HG02943 (cell line): ENCODE measurements around the gene ERBB4.
A peak's percentile ranks its signal among the peaks of the same experiment; 100 is the strongest.
"Not testable (repeated sequence)": the region's sequence is repeated elsewhere in the genome, so short reads cannot be mapped to it uniquely, and the experiment has no call there.

Experiments used
- ATAC-seq: cut with Tn5 transposase; IDR thresholded peaks from one replicate; pipeline ENCODE4 v1.9.1; 2021; ENCODE audit warnings: mild to moderate bottlenecking, low read depth, moderate library complexity; ENCODE audit not compliant: unreplicated experiment

Gene ERBB4

DNA sequence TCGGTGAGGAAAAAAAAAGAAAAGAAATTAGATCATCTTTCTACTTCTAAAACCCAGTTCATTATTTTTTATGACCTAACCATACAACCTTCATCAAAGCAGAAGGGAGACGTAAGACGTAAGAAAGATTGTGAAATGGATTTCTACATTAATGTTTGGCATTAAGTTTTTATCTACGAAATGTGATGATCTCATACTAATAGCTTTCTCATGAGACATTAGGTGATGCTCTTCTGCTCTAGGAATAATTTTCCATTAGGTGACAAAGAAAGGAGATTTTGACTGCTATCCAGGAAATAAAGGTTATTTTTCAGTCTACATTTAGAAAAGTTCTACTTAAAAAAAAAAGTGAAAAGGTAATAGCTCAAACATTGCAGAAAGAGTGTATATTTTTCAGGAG is 748.6 kb downstream of the ERBB4 start:
- ATAC-seq: no peak

DNA sequence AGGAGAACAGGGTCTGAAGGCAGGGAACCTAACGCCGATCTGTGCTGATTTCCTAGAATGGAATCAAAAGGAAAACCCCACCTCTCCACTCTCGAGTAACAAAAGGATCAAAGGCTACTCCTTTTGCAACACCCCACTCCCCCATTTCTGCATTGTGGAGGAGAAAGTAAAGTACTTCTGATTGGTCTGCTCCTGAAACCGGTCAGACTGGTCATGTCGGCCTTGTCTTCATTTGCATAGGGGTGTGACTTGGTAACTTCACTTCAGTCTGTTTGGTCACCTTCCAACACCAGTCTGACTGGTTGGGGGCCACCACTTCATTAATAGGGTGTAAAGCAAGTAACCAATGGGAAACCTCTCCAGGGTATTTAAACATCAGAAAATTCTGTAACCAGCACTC is 771.9 kb downstream of the ERBB4 start:
- ATAC-seq: no peak

DNA sequence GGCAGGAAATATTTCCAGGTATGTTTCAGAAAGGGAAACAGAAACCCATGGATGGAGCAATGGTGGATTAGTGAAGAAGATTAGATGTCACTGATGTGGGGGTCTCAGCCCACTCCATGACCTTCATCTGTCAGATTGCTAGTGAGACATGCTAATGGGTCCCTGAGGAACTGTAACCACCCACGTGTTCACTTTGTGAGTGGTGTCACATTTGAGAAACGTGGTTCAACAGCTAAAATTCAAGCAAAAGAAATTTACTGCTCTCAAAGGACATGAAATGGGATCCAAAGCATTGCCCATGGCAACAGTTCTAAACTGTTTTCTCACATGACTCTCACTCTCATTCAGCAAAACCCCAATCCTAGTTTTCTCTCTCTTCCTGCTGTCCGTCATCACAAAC is 776.1 kb downstream of the ERBB4 start:
- ATAC-seq: no peak

DNA sequence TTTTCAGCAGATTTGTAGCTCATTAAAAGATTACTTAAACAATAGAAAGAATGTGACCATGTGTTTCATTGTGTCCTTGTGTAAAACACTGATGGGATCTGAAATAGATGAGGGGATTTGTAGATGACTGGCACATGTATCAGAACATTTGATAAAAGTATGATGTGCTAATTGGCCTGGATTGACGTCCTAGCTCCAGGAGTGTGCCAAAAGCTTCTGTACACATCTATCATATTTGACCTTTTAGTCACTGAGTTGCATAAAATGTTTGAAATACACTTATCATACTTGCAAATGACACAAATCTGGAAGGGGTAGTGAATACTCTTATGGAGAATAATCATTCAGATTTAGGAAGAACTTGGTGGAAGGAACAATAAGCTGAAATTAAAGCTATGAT is 778.5 kb downstream of the ERBB4 start:
- ATAC-seq: no peak

DNA sequence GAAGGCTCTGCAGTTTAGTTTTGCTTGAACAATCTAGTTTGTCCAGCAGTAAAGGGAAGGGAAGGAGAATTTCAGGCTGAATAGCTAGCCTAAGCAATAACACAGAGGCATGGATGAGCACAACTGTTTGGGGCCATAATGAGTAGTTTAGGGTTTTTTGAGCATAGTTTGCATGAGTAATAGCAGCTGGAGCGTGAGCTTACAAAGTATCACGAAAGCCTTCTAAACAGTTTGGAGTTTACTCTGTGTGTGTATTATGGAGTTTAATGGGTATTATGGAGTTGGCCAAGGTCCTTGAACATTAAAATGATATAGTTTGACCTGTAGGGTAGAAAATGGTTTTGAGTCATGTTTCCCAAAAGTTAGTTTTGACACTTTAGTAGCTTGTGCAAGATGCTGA is 782.3 kb downstream of the ERBB4 start:
- ATAC-seq: no peak

DNA sequence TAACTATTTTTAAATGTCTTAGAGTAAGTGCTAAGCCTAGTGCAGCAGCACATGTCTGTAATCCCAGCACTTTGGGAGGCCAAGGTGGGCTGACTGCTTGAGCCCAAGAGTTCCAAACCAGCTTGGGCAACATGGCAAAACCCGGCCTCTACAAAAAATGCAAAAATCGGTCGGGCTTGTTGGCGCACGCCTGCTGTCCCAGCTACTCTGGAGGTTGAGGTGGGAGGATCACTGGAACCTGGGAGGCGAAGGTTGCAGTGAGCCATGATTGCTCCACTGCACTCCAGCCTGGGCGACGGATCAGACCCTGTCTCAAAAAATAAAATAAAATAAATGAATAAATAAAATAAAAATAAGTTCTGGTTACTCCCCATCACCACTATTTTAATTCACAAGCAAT is 783.4 kb downstream of the ERBB4 start:
- ATAC-seq: no peak

DNA sequence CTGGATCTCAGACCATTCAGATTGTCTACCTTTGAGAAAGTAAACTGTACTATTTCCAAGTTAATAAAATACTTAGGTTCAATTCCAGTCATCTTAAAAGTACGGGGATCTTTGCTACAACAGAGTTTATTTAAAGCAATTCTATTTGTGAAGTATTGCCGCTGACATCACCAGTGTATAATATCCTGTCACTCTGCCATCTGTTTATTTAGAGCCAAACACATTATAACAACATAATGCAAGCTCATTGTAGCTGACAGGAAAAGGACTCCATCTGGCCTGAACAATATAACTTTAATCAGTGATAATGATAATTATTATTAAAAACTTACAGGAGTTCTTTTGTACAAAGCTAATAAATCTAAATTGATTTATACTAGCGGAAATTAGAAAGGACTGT is 786.8 kb downstream of the ERBB4 start:
- no peak for ATAC-seq

DNA sequence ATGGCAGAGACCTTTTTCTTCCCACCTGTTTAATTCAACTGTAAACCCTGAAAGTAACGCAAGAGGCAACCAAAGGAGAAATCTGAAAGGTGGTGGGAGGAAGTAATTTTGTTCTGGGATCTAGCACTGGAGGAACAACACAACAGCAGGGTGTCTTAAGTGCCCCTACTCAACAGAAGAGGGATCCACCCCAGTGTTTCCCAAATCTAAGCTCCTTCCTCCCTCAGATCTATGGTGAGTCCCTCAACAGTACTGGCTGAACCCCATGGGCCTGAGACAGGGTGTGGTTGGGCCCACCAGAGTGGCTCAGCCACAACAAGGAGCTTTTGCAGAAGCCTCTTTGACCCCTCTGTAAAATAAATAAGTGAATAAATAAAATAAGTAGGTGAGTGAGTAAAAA is 790.3 kb downstream of the ERBB4 start:
- no peak for ATAC-seq

DNA sequence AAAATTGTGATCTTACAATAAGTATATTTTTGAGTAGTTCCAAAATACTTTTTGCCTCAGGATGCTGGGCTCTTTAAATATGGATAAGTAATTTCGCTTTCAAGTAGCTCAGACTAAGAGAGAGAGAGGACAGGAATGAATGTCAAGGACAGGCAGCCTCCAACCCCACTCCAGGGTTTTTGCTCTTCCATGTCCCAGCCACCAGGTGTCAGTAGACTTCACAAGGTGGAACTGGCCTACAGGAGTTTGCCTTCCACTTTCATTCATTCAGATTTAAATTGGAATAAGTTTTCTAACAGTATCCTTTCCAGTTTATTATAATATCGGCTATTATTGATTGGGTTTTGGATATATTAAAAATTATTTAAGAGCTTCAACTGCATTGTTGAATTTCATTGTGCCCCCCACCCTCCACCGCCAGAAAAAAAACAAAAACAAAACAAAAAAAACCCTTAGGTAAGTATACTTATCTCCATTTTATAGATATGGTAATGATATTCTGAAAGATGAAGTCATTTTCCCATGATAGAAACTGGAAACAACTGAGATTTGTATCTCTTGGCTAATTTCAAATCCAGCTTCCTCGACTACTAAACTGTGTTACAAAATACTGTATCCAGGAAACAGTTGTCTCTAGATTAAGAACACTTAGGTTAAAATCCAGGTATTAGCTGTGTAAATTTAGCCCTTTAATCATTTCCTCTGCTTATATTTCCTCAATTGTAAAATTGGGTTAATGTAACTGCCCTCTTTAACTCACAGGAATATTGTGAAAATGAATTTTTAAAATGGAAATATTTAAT is 793.1 kb downstream of the ERBB4 start:
- peak; percentile 90 for ATAC-seq

DNA sequence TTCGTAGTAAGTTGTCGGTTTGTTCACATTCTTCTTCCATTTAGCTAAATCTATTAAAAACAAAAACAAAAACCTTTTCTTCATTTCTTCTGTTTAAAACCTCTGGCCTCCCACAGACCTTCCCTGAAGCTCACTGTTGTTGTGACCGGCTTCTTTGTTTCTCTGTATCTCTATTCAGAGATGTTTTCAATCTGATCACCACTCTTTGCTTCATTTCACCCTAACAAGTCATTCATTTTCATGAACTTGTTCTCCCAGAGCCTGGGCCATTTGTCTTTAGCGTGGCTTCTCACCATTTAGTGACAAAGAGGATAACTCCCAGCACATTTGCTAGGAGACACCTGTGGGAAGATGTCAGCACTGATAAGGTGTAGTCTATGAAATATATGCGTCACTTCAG is 794.2 kb downstream of the ERBB4 start:
- no peak for ATAC-seq

DNA sequence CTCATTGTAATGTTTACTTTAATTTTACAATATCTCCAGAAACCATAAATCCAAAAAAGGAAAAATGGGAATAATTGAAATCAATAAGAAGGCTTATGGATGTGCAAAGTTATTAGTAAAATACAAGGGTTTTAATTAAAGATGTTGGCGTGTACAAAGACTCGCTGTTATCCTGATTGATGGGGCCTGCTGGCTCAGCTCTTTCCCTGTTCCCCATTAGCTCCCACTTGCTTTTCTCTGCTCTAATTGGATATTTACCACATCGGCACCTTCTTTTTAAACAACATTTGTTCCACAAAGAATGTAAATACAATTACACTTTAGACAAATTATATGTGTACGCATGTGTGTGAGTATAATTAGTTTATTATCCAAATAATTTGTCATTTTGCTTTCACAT is 796.6 kb downstream of the ERBB4 start:
- no peak for ATAC-seq

DNA sequence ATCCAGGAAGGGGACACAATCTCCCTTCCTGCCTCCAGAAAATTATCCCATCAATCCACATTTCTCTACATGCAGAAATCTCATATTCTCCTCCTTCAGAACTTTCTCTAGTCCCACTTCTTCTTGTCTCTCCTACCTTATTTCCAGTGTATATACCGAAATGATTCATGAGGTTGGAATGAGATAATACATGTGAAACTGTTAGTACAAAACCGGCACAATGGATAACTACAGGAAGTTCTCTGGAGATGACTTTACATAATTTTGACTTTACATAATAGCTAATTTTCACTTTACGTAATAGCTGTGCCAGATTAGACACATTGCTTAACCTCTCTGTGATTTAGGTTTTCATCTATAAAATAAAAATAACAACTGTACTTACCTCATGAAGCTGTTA is 801.3 kb downstream of the ERBB4 start:
- ATAC-seq: no peak

DNA sequence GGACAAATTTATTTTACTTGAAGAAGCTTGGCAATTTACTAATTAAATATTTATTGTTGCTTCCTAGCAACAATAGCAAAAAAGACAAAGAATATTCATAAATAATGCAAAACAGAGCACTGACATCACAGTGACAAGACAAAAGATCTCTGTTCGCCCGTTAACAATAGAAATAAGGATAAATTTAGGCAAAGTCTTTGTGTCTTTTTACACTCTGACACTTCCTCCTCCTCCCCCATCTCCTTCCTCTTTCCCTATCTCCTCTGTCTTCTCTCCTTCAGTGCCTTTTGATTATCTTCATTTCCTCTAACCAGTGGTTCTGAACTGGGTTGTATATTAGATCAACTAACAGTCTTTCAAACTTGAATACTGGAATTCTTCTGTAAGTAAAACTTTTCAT is 808.4 kb downstream of the ERBB4 start:
- no peak for ATAC-seq

DNA sequence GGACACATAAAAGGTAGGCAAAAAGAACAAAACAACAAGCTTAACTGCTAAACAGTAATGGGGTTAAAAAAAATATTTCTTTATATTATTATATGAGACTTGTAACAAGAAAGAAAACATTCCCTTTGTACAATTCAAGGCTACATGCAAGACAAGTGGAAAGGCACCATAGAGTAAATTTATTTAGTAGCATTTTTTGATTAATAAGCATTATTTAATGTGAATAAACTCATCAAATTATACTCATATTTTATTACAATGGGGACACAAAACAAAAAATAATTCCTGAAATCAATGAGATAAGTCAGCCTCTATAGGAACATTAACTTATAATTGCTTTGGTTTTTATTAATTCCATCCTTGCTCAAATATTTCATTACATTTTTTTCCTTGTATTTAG is 809.2 kb downstream of the ERBB4 start:
- ATAC-seq: no peak

DNA sequence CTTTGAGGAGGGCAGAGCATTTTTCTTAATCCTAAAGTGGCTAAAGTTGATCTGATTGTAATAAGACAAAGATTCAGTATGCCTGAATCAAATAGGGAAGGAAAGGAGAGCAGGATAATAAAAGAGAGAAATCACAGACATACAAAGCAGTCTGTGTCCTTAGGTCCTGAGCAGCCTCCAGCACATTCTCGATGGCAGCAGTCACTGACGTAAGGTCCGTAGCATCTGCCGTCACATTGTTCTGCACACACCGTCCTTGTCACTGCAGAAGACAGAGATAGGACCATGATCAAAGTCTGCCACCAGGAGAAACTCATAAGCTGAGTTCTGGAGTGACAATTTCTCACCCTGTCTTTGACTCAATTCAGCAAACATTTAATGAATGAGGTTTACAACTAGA is 813.7 kb downstream of the ERBB4 start:
- ATAC-seq: no peak

DNA sequence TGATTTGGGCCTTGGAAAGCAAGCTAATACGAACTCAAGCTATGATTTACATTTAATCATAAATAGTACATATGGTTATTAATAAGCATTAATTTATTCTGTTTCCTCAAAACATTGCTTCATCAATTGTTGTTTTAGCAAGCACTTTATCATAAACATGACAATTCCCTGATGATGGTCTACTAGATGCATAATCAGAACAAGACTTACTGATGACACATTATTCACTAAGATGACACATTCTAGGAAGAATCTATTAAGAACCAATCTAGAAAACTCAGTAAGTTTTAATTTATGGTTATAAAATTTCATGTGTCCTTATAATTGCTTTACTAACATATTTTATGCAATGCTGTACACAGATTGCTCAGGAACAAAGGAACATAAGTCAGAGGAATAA is 815.2 kb downstream of the ERBB4 start:
- no peak for ATAC-seq

DNA sequence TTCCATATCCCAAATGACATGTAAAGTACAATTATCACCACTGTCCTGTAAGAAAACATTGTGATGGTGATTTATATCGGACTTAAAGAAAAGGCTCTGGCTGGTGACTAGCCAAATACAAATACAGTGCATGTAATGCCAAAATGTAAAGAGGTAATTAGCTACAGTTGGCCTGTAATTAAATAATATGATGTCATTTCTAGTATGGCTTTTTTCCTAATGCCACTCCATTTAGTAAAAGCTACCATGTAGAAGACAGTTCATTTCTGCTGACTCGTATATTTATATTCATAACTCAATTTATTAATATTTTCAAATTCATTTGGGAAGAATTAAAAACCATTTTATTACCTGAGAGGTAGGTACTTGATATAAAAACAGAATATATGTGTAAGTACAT is 815.7 kb downstream of the ERBB4 start:
- no peak for ATAC-seq

DNA sequence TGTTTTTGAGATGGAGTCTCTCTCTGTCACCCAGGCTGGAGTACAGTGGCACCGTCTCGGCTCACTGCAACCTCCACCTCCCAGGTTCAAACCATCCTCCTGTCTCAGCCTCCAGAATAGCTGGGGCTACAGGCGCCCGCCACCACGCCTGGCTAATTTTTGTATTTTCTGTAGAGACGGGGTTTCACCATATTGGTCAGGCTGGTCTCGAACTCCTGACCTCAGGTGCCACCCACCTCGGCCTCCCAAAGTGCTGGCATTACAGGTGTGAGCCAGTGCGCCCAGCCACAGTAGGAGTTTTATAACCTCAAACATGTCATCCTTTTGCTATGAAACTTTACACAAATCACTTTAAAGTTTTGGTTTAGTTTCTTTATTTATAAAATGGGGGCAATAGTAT is 816.7 kb downstream of the ERBB4 start:
- ATAC-seq: not testable (repeated sequence)

DNA sequence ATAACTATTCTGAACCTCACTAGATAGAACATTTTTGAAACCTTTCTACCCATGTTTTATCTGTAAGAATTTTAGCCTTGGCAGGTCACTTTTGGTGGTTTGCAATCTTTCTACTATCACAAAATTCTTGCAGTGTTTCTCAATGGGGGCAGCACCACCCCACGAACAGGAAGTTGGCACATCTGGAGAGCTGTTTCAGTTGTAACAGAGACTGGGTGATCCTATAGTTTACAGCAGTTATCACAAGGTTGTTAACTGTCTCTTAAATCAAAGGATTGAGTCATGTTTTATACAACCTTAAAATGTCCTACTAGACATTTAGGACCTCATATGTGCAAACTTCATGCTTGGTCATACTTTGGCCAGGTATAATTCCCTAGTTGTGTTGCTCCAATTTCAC is 829.2 kb downstream of the ERBB4 start:
- no peak for ATAC-seq

DNA sequence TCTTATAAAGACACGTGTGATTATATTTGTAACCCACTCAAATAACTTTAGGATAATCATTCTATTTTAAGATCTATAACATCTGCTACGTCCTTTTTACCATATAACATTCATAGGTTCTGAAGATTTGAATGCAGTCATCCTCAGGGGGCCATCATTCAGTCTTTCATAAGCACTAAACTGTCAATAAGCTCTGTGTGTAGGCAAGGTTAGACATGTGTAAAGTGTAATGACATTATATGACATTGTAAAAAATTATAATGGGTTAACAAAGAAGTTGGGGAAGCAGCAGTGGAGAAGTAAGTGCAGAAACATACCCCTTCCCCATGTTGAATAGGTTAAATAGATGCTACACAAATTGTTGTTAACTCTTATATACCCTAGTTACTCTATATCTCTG is 845.9 kb downstream of the ERBB4 start:
- ATAC-seq: no peak

DNA sequence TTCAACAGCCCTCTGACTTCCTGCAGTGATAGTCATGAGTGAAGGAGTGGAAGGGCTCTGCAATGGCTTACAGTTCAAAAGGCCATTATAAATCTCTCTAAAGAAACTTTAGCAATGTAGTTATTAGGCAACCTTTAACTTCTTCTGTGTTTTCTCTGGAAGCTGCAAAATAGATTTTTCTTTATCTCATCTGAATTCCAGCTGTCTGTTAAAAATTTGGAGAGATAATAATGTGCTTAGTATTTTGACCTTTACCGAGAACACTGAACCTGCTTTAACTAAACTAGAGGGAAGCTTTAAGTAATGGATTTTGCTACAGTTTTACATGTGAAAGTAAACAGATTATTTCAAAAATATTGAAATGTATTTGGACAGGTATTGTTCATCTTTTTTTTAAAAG is 847.9 kb downstream of the ERBB4 start:
- ATAC-seq: no peak

DNA sequence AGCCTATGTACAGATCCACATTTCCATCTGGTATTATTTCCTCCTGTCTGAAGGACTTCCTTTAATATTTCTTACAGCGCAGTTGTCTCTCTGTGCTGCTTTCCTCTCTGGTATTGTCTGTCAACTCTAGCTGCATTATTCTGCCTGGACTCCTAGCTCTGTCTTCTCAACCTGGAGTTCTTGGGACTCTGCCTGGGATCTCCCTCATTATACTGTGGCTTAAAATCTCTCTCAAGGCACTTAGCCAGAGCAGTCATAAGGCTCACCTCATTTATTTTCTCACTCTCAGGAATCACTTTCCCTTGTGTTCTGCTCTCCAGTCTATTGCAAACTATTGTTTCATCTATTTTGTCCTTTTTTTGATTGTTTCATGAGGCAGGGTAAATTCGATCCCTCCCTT is 850.4 kb downstream of the ERBB4 start:
- no peak for ATAC-seq

DNA sequence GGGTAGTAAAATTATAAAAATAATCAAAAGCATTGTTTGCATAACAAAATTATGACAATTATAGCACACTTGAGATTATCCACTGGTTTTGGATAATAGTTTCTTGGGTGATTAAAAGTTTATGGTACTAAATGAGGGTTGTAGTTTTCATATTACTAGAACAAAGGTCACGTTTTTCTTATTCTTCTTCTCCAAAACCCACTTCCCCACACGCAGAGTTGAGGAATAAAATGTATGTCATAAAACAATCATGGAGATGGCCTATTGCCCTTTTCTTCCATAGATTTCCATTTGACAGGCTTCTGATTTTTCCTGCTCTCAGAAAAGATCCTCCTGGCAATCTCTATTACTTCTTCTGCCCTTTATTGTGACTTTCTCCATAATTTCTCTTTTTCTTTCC is 863.9 kb downstream of the ERBB4 start:
- ATAC-seq: no peak
